BJ (cell line): ENCODE measurements around the gene FBXW5. TPM values are rescaled to one million over a fixed set of nuclear protein-coding genes. Genes with fewer than 3 reads are reported as not detected.

ENCODE experiments used
- CTCF ChIA-PET: fragments of 350-600 bp; formaldehyde crosslinking; extraction: SDS; loops from one replicate; lab custom pipeline; 2021; ENCODE audit warnings: antibody characterized with exemption, inconsistent platforms; lab: Yijun Ruan, JAX
- POLR2A ChIA-PET: fragments of 300-600 bp; sonication (Branson Sonifier 250); formaldehyde crosslinking; extraction: SDS; loops from one replicate; lab custom pipeline; 2021; ENCODE audit warnings: antibody characterized with exemption; lab: Charles Lee
- DNase-seq: peaks from one replicate; pipeline ENCODE4 v3.0.0-alpha.2; 2011; ENCODE audit warnings: low read depth
- H3K27me3 ChIP-seq: 2 replicates; pipeline ENCODE4 v1.6.0; 2011; ENCODE audit warnings: low read length; ENCODE audit not compliant: control insufficient read depth, insufficient read depth
- H3K36me3 ChIP-seq: 2 replicates; pipeline ENCODE4 v1.5.1; 2011; ENCODE audit warnings: low read length; ENCODE audit not compliant: control insufficient read depth, insufficient read depth
- H3K4me3 ChIP-seq: 2 replicates; pipeline ENCODE4 v1.5.1; 2011; ENCODE audit warnings: low read depth, mild to moderate bottlenecking, control low read depth, low read length
- polyA plus RNA-seq: library from polyadenylated mRNA; depleted of rRNA; stranded (reverse); fragments of >200 nt; gene quantifications from 2 replicates; pipeline ENCODE4 v1.2.3, GENCODE V29; 2011
- TF ChIP-seq, protein P1 (sequence below): IDR thresholded peaks from 2 replicates; pipeline ENCODE4 v1.5.1; 2011; ENCODE audit warnings: low read depth, mild to moderate bottlenecking, control low read depth, inconsistent platforms, low read length, moderate library complexity; ENCODE audit not compliant: insufficient read depth

FBXW5 gene
- polyA plus RNA-seq, 1 experiment = 71.9 TPM

DNA sequence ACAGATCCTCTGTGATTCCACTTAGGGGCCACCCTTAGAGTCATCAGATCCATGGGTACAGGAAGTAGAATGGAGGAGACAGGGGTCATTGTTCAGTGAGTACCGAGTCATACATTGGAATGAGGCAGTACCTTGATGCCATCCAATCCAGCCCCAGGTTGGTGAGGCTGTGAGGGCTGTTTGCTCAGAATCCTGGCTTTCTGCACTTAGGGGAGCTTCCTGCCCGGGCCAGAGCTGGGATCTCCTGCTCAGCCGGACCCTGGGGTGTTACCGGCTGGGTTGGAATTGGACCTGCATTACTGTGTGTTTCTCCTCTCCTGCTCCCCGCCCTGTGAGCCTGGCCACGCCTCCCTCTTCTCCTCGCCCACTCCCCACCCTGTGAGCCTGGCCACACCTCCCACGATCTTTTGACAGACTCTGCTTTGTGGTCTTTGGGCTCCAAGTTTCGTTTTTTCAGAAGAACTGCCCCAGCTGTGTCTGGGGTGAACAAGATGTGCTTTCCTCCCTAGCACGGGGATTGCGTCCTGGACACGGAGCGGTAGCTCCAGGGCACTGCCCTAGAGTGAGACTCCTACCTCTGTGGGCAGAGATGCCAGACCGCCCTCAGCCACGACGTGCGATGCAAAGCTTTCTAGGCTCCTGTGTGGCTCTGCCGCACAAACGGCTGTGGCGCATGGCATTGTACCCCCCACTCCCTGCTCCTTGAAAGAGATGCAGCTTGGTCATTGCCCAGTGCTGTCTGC lies 42.9 kb downstream of the FBXW5 start:
- Histone ChIP-seq H3K36me3 (peaks cover 4% of the 10 kb centered on the region), H3K27me3 (no peaks in the 10 kb centered on the region), H3K4me3 (no peak overlapping the region)
- TF ChIP-seq, protein P1, sequence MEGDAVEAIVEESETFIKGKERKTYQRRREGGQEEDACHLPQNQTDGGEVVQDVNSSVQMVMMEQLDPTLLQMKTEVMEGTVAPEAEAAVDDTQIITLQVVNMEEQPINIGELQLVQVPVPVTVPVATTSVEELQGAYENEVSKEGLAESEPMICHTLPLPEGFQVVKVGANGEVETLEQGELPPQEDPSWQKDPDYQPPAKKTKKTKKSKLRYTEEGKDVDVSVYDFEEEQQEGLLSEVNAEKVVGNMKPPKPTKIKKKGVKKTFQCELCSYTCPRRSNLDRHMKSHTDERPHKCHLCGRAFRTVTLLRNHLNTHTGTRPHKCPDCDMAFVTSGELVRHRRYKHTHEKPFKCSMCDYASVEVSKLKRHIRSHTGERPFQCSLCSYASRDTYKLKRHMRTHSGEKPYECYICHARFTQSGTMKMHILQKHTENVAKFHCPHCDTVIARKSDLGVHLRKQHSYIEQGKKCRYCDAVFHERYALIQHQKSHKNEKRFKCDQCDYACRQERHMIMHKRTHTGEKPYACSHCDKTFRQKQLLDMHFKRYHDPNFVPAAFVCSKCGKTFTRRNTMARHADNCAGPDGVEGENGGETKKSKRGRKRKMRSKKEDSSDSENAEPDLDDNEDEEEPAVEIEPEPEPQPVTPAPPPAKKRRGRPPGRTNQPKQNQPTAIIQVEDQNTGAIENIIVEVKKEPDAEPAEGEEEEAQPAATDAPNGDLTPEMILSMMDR = no peak
- DNase-seq = no peak
- CTCF ChIA-PET = interaction anchor here (1.0 kb wide), 1 partner anchor 59 kb away, joined by 4 read pairs; the partner anchor contains the start of gene AJM1
- POLR2A ChIA-PET = no interaction called here

DNA sequence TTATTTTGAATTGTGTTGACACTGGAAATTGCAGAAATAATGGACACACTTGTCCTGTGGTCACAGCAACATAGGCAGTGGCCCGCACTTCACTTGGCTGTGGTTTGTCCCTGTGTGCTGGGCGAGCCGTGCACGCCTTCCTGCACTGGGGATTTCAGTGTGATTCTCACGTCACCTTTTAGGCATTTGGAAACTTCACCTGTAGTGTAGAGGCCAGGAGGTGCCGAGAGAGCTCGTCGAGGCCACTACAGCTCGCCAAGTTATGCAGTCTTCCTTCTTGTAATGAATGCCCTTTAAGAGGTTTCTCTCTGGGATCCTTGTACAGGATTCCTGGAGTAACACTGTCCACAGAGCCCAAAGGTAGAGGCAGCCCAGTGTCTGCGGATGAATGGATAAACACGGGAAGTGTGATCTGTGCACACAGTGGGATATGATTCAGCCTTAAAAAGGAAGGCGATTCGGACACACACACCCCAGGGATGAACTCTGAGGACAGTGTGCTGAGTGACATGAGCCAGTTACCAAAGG lies 43.5 kb downstream of the FBXW5 start:
- TF ChIP-seq, protein P1 = no peak
- ChIA-PET CTCF (interaction anchor here (1.0 kb wide), 1 partner anchor 58 kb away, joined by 4 read pairs; the partner anchor contains the start of gene AJM1), POLR2A (no interaction called here)
- no peak for DNase-seq
- Histone ChIP-seq H3K27me3 (no peaks in the 10 kb centered on the region), H3K36me3 (peaks cover 4% of the 10 kb centered on the region), H3K4me3 (no peak overlapping the region)

DNA sequence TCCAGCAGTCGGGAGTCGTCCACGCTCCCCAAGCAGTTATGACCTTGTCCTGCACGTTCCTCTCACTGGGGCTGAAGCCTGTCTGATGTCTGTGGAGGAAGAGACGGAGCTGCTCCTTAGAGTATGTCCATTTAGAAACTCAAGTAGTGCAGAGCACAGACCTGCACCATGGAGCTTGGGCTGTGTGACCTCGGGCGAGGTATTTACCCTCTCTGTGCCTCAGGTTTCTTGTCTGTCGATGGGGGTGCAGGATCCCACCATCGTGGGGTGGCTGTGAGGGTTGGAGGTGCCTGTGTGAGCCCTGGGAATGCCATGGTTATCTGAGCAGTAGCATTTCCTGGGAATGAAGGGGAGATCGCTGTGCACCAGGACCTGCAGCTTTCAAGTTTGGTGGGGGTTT lies 44.0 kb downstream of the FBXW5 start:
- no peak for DNase-seq
- no peaks in the 10 kb centered on the region for H3K27me3 ChIP-seq
- H3K36me3 ChIP-seq = peaks cover 4% of the 10 kb centered on the region
- H3K4me3 ChIP-seq = no peak overlapping the region
- ChIA-PET CTCF (interaction anchor here (1.0 kb wide), 1 partner anchor 58 kb away, joined by 4 read pairs; the partner anchor contains the start of gene AJM1), POLR2A (no interaction called here)
- TF ChIP-seq, protein P1 = no peak

DNA sequence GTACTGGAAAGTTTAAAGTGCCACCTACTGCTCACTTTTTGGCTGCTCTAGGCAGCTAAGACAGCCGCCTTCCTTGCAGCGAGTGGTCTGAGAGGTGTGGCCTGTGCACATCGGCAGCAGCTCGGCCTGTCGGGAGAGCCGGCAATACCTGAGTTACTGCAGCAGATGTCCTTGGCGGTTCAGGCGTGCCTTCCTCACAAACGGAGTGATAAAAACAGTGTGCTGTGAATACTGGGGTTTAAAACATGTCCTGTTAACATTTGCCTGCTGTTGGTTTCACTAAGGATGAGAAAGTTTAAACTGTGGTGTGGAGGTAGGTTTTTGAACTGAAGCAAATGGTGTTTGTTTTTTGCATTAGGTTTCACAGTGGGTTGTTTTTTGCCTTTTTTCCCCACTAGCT lies 45.3 kb downstream of the FBXW5 start:
- POLR2A ChIA-PET = no interaction called here
- CTCF ChIA-PET = no interaction called here
- Histone ChIP-seq H3K4me3 (no peak overlapping the region), H3K27me3 (no peaks in the 10 kb centered on the region), H3K36me3 (peaks cover 7% of the 10 kb centered on the region)
- no peak for DNase-seq
- TF ChIP-seq, protein P1 = no peak

DNA sequence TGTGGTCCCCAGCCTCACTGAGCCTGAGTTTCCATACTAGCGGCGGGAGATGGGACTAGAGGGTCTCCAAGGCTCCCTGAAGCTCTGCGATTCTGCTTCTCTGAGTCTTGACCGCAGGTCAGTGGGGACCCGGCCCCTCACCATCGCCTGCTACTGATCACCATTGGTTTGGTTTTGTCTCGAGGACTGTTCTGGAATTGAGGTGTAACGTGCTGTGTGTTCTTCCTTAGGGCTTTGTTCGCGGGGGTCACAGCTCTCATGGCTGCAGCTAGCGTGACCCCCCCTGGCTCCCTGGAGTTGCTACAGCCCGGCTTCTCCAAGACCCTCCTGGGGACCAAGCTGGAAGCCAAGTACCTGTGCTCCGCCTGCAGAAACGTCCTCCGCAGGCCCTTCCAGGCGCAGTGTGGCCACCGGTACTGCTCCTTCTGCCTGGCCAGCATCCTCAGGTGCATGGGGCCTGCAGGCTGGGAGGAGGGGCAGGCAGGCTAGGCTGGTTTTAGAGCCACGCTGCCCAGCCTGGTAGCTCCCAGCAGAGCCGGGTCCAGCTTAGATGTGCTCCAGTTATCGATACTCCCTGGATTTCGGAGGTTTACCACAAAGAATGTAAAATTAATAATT lies 45.9 kb downstream of the FBXW5 start:
- Histone ChIP-seq H3K4me3 (no peak overlapping the region), H3K36me3 (peaks cover 7% of the 10 kb centered on the region), H3K27me3 (no peaks in the 10 kb centered on the region)
- ChIA-PET POLR2A (no interaction called here), CTCF (no interaction called here)
- DNase-seq = no peak
- TF ChIP-seq, protein P1 = no peak
